HG03354 (cell line): ENCODE data around the gene ZNF587B.
"Not testable (repeated sequence)": the region's sequence is repeated elsewhere in the genome, so short reads cannot be mapped to it uniquely, and the experiment has no call there.

Experiments used
- ATAC-seq: cut with Tn5 transposase; IDR thresholded peaks from one replicate; pipeline ENCODE4 v1.9.1; 2021; ENCODE audit warnings: mild to moderate bottlenecking; ENCODE audit not compliant: unreplicated experiment, poor library complexity, severe bottlenecking

ZNF587B gene

DNA sequence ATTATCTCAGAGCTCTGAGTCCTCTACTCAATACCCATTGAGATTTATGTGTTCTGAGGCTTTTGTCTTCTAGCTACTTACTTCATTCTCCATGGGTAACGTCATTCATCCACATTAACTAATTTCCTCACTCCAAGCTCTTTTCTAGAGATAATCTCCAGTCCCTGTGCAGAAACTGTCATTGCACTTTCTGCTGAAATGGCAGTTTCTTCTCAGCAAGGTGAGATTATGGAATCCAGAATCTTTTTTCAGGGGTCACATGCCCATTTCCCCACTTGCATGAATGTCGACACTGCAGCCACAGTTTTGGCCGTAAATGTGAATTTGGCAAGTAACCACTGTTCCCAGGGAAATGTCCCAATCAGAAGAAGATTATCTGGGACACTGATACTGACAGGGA lies 32.3 kb downstream of the ZNF587B start:
- not testable (repeated sequence) for ATAC-seq

DNA sequence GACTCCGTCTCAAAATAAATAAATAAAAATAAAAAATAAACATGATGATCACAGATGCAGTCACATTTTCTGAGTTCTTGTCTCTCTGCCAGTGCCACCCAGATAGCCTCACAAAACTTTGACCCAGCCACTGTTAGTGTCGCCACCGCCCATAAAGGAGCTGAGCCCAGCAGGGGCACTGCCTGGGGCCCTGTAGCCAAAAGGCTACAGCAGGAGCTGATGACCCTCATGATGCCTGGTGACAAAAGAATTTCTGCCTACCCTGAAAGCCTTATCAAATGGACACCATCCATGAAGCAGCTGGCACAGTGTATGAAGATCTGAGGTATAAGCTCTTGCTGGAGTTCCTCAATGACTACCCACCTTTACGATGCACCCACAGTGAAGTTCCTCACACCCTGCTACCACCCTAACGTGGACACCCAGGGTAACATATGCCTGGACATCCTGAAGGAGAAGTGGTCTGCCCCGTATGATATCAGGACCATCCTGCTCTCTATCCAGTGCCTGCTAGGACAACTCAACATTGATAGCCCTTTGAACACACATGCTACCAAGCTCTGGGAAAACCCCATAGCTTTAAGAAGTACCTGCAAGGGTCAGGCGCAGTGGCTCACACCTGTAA lies 37.9 kb downstream of the ZNF587B start:
- ATAC-seq = no peak

DNA sequence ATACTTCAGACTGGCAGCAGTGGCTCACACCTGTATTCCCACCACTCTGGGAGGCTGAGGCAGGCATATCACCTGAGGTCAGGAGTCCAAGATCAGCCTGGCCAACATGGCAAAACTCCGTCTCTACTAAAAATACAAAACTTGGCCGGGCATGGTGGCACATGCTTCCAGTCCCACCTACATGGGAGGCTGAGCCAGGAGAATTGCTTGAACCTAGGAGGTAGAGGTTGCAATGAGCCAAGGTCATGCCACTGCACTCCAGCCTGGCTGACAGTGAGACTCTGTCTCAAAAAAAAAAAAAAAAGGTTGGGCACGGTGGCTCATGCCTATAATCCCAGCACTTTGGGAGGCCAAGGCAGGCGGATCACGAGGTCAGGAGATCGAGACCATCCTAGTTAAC lies 39.6 kb downstream of the ZNF587B start:
- ATAC-seq = not testable (repeated sequence)

DNA sequence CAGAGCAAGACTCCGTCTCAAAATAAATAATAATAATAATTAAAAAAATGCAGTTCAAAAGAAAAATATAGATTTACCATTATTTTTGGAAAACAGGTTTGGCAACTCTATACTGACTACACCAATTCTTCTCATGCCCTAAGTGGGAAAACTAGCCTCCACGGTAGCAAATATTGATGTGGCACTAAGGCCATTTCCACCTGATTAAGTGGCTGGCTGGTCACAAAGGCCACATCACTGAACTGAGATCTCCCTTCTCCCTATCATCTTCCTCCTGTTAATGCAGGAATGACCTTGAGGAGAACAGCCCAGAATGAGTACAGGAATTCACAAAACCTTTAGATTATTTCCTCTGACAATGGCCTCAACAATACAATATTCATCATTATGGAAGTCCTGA lies 40.1 kb downstream of the ZNF587B start:
- ATAC-seq = no peak

DNA sequence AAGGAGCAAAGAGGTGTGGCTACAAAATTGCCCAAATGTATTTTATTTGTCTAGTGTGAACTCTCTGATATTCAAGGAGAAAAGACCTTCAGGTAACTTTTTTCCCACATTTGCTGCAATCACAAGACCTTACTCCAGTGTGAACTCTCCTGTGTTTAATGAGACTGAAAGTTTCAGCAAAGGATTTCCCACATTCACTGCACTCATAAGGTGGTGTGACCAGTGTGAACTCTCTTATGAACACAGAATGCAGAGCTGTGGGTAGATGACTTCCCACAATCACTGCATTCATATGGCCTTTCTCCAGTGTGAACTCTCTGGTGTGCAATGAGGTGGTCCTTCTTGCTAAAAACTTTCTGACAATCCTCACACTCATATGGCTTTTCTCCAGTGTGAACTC lies 42.4 kb downstream of the ZNF587B start:
- no peak for ATAC-seq

DNA sequence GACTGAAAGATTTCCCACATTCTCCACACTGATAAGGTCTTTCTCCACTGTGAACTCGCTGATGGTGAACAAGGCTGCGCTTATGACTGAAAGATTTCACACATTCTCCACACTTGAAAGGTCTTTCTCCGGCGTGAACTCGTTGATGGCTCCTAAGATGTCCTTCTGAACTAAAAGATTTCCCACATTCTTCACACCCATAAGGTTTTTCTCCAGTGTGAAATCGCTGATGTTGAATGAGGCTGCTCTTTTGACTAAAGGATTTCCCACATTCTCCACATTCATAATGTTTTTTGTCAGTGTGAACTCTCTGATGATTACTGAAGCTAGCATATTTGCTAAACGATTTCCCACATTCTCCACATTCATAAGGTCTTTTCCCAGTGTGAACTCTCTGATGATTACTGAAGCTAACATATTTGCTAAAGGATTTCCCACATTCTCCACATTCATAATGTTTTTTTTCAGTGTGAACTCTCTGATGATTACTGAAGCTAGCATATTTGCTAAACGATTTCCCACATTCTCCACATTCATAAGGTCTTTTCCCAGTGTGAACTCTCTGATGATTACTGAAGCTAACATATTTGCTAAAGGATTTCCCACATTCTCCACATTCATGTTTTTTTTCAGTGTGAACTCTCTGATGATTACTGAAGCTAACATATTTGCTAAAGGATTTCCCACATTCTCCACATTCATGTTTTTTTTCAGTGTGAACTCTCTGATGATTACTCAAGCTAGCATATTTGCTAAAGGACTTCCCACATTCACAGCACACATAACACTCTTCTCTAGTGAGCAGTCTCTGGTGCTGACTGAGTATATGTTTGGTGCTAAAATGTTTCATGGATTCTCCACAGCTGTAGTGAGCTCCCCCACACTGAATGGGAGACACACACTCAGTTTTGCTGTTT lies 44.0 kb downstream of the ZNF587B start:
- not testable (repeated sequence) for ATAC-seq

DNA sequence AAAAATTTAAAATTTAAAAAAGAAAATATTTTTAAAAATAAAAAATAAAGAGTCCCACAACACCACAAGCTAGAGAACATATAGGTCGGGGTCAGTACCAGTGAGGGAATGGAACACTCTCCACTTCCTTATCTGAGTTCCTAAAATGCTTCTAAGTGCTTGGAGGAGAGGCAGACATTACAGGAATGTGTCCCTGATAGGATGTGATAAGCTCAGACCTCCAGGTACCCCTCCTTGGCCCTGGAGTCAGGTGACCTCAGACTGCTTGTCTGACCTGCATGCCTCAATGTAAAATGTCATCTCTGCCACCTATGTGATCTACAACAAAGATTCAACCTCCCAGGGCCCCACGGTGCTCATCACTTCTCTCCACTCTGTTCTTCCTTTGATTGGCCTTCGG lies 55.9 kb downstream of the ZNF587B start:
- no peak for ATAC-seq

DNA sequence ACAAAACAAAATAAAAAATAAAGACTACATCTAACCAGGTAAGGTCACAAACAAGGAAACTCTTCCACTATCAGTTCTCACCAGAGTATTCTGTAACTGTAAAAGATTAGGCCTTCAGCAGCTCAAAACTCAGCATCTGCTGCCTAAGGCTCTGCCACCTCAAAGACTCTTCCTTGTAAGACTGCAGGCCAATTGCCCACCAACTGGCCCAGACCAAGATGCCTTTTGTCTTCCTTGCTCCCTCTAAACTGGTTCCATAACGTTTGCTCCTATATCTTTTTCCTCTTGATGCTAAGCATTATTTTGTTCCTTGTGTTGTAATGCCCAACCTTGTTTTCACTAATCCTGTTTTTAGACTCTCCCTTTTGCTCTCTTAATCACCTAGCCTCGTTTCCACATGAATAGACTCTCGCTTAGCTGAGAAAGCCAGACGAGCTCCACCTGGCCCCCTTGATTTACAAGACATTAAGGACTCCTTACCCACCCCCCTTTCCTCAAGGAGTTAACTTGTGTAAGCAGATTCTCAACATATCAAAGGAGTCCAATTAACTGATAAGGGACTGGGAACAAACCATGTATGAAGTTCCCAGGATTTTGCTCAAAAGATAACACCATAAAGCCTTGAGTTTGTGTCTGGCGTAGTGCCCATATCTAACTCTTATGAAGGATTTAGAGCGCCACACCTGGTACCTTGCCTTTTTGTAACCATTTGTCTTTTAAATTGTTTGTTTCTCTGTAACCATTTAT lies 57.3 kb downstream of the ZNF587B start:
- no peak for ATAC-seq

DNA sequence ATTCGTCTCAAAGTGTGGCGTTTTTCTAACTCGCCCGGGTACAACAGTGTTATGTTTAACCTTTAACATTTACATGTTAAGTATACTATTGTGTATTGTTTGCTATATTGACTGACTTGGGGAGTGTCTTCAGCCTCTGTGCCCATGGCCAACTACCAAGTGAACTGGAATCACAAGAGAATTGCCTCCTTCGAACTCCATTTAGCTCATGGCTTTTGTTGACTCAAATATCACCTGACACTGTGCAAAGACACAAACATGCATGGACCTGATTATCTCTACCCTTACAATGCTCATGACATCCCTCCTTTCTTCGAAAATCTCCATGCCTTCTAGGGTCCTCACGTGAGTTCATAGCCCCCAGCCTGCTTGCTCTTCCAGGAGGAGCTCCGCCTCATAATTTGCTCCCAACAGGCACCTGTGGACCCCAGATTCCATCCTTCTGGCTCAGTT lies 58.0 kb downstream of the ZNF587B start:
- no peak for ATAC-seq

DNA sequence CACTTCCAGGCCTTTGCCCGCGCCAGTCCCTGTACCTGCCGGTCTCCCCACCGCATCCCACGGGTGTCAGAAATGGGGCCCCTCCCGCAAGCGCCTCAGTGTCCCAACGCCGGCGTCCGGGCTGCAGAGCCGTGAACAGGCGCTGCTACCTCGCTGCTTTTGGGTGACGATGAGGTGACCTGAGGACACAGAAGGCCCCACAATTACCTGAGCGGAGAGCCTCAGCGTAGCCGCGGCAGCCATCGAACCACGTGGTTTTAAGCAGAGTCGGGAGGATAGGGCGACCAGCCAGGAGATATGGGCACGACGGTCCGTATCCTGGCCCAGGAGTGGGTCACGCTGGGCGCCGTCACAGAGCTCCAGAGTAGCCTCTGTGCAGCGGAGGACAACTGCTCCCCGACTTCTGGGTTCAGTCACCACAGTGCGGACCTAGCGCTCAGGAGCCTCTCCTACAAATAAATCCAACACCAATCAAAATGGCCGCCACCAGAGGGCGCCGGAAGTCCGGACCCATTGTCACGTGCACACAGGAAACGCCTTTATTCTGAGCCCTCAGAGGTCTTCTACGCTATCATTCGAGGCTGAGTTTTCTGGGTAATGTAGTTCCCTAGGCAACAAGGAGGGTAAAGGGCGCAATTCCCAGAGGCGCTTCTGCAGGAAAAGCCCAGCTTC lies 58.6 kb downstream of the ZNF587B start, which contains the start of gene ZNF814:
TSS of gene ZNF814 (minus strand) at position 478 of the 672 bp plus-strand sequence. CDS start at position 243, 235 bp downstream.
- peak; percentile 81 for ATAC-seq

DNA sequence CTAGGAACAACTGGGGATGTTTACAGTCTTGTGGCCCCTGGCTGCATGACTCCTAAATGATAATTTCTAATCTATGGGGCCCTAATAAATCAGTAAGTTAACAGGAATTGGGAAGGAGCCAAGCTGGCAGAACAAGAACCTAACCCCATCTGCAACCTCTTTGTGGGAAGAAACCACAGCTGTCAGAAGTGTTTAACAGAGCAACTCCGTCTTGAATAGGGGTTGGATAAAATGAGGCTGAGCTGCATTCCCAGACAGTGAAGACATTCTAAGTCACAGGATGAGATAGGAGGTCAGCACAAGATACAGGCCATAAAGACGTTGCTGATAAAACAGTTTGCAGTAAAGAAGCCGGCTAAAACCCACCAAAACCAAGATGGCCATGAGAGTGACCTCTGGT lies 60.6 kb downstream of the ZNF587B start:
- ATAC-seq = not testable (repeated sequence)
